K562 (cell line): ENCODE measurements around the gene MMP17. TPM values are rescaled to one million over a fixed set of nuclear protein-coding genes. Genes with fewer than 3 reads are reported as not detected.

Source experiments
- ARID2 ChIP-seq: fragments of 450-650 bp; IDR thresholded peaks from 2 replicates; pipeline ENCODE4 v1.6.1; 2017; ENCODE audit warnings: antibody characterized with exemption, mild to moderate bottlenecking
- ARNT ChIP-seq, 2 experiments: fragments of 450-650 bp; IDR thresholded peaks; 2 replicates each; pipeline ENCODE4 v1.6.1; 2016; ENCODE audit warnings: mild to moderate bottlenecking in 1 of 2
- BHLHE40 ChIP-seq: IDR thresholded peaks from 2 replicates; pipeline ENCODE4 v1.6.1; 2011; ENCODE audit warnings: low read length, improper control_type of control experiment
- E2F6 ChIP-seq, 2 experiments: IDR thresholded peaks; 2 replicates each; pipeline ENCODE4 v1.6.1; 2011; ENCODE audit warnings: borderline replicate concordance in 1 of 2, control low read depth in 1 of 2, low read depth in 1 of 2, low read length in 1 of 2, mild to moderate bottlenecking in 1 of 2, mixed read lengths in 1 of 2, moderate library complexity in 1 of 2; ENCODE audit not compliant: insufficient read depth in 1 of 2, insufficient read length in 1 of 2, poor library complexity in 1 of 2, severe bottlenecking in 1 of 2; ENCODE audit errors: extremely low read depth in 1 of 2
- EP400 ChIP-seq: fragments of 450-650 bp; IDR thresholded peaks from 2 replicates; pipeline ENCODE4 v1.6.1; 2017; ENCODE audit warnings: antibody characterized with exemption, mild to moderate bottlenecking, moderate library complexity
- FOXP1 ChIP-seq: sonication (generic); formaldehyde crosslinking; IDR thresholded peaks from 2 replicates; pipeline ENCODE4 v1.8.0; 2022; ENCODE audit warnings: mild to moderate bottlenecking, missing genetic modification reagents
- KDM1A ChIP-seq, 2 experiments: fragments of 450-650 bp; IDR thresholded peaks; 2 replicates each; pipeline ENCODE4 v1.6.1; 2016; ENCODE audit warnings: mild to moderate bottlenecking in 2 of 2
- MAFF ChIP-seq: IDR thresholded peaks from 2 replicates; pipeline ENCODE4 v1.6.1; 2012; ENCODE audit warnings: low read length, improper control_type of control experiment
- MTA3 ChIP-seq: fragments of 450-650 bp; formaldehyde crosslinking; IDR thresholded peaks from 2 replicates; pipeline ENCODE4 v1.6.1; 2017; ENCODE audit warnings: mild to moderate bottlenecking, borderline replicate concordance
- MYNN ChIP-seq, 2 experiments: sonication (generic); formaldehyde crosslinking in 1 of 2; IDR thresholded peaks; 2 replicates each; pipeline versions ENCODE4 v1.5.0 to v1.6.1; 2016 to 2020; ENCODE audit warnings: antibody characterized with exemption in 1 of 2, missing genetic modification reagents in 1 of 2
- PHB ChIP-seq: fragments of 250-450 bp; sonication (Bioruptor Pico); IDR thresholded peaks from 2 replicates; pipeline ENCODE4 v1.5.0; 2021
- PHF8 ChIP-seq: fragments of 200-600 bp; sonication (generic); IDR thresholded peaks from 2 replicates; pipeline ENCODE4 v1.6.1; 2012; ENCODE audit warnings: mixed run types, mild to moderate bottlenecking, inconsistent platforms, low read length, moderate library complexity, borderline replicate concordance
- POLR3G ChIP-seq: IDR thresholded peaks from 2 replicates; pipeline ENCODE4 v1.6.1; 2011; ENCODE audit not compliant: insufficient read length, insufficient replicate concordance; ENCODE audit errors: extremely low read depth
- RAD51 ChIP-seq: fragments of 450-650 bp; IDR thresholded peaks from 2 replicates; pipeline ENCODE4 v1.7.1; 2016; ENCODE audit warnings: low read depth, mild to moderate bottlenecking, borderline replicate concordance
- RBM17 ChIP-seq: fragments of 200-400 bp; formaldehyde crosslinking; IDR thresholded peaks from 2 replicates; pipeline ENCODE4 v1.6.1; 2017; ENCODE audit warnings: low read depth, mild to moderate bottlenecking, low read length, borderline replicate concordance
- RCOR1 ChIP-seq, 2 experiments: IDR thresholded peaks; 2 replicates each; pipeline ENCODE4 v1.6.1; 2012; ENCODE audit warnings: low read depth in 2 of 2, low read length in 2 of 2, borderline replicate concordance in 1 of 2, improper control_type of control experiment in 1 of 2
- SMARCC2 ChIP-seq: fragments of 450-650 bp; IDR thresholded peaks from 2 replicates; pipeline ENCODE4 v1.6.1; 2017; ENCODE audit warnings: antibody characterized with exemption, moderate library complexity, mild to moderate bottlenecking, low read depth
- SP1 ChIP-seq: sonication (generic); formaldehyde crosslinking; IDR thresholded peaks from 2 replicates; pipeline ENCODE4 v1.8.1; 2022; ENCODE audit warnings: mild to moderate bottlenecking, missing genetic modification reagents
- ZBTB1 ChIP-seq: sonication (generic); formaldehyde crosslinking; IDR thresholded peaks from 2 replicates; pipeline ENCODE4 v1.8.1; 2023; ENCODE audit warnings: missing genetic modification reagents, low read depth, mild to moderate bottlenecking, borderline replicate concordance
- ZNF395 ChIP-seq: fragments of 200-800 bp; sonication (Bioruptor generic); IDR thresholded peaks from 2 replicates; pipeline ENCODE4 v1.6.1; 2017; ENCODE audit warnings: missing genetic modification characterization, missing compliant biosample characterization
- polyA plus RNA-seq, 8 experiments: library from polyadenylated mRNA; depleted of rRNA in 4 of 8; stranded (reverse) in 5 of 8; unstranded in 3 of 8; fragments of >200 nt; fragmentation: Nextera tagmentation in 2 of 8; fragmentation: Illumina TruSeq in 1 of 8; extraction: Ambion mirVana in 2 of 8; extraction: Trizol in 1 of 8; gene quantifications; 2 replicates each; pipeline versions ENCODE4 v1.2.1 to v1.2.3, GENCODE V29; 2011 to 2014; ENCODE audit warnings: inconsistent platforms in 1 of 8, missing spikeins in 1 of 8
- total RNA-seq, 7 experiments: library from RNA; depleted of rRNA in 6 of 7; stranded (reverse); fragments of >200 nt in 6 of 7; fragmentation: Illumina TruSeq in 2 of 7; extraction: Trizol in 2 of 7; gene quantifications; 2 replicates each; pipeline versions ENCODE4 v1.2.1 to v1.2.3, GENCODE V29; 2011 to 2021; ENCODE audit warnings: low replicate concordance in 1 of 7
- TF ChIP-seq, protein P1 (sequence below): sonication (generic); formaldehyde crosslinking; IDR thresholded peaks from 2 replicates; pipeline ENCODE4 v1.8.1; 2023; ENCODE audit warnings: mild to moderate bottlenecking, missing genetic modification reagents
- TF ChIP-seq, protein P2 (sequence below): fragments of 450-650 bp; IDR thresholded peaks from 2 replicates; pipeline ENCODE4 v1.6.1; 2016

The MMP17 gene
- total and polyA plus RNA-seq, 9 of the 15 experiments (the other 6 are each of a cell fraction or from before 2014, with no cell fraction given): 1.1 to 21.2 (median 17.1) TPM; not detected in 2

GRCh38 chr12:131896080-131896810 lies 68.1 kb downstream of the MMP17 start (continued):
- TF ChIP-seq SP1 (CRISPR knock-in tag): peak; percentile 75
- TF ChIP-seq, protein P1, sequence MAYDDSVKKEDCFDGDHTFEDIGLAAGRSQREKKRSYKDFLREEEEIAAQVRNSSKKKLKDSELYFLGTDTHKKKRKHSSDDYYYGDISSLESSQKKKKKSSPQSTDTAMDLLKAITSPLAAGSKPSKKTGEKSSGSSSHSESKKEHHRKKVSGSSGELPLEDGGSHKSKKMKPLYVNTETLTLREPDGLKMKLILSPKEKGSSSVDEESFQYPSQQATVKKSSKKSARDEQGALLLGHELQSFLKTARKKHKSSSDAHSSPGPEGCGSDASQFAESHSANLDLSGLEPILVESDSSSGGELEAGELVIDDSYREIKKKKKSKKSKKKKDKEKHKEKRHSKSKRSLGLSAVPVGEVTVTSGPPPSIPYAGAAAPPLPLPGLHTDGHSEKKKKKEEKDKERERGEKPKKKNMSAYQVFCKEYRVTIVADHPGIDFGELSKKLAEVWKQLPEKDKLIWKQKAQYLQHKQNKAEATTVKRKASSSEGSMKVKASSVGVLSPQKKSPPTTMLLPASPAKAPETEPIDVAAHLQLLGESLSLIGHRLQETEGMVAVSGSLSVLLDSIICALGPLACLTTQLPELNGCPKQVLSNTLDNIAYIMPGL (CRISPR knock-in tag): no peak; the same call in 1 of the 2 replicates
- no peak for TF ChIP-seq RBM17
- TF ChIP-seq MYNN (IDR thresholded peaks at IDR 0.05): peak; percentile 47; the same call in 1 of the 2 replicates
- no peak for TF ChIP-seq MYNN (CRISPR knock-in tag; IDR thresholded peaks at IDR 0.05)
- 0 out of 2 replicates have a peak, but pooled peaks have one; percentile 21 for TF ChIP-seq ZBTB1 (CRISPR knock-in tag)
- TF ChIP-seq EP400: peak; percentile 81
- TF ChIP-seq PHB (CRISPR knock-in tag): no peak
- no peak for TF ChIP-seq POLR3G
- peak; percentile 79; the same call in 1 of the 2 replicates for TF ChIP-seq MAFF
- TF ChIP-seq SMARCC2: no peak; the same call in 1 of the 2 replicates
- no peak for TF ChIP-seq RAD51
- TF ChIP-seq RCOR1 (IDR thresholded peaks at IDR 0.05; ENCODE audit: borderline replicate concordance in 1 of 2, low read depth in 2 of 2, low read length in 2 of 2): peak in 1 of 2 experiments; percentile 37; a peak in 1 of 4 replicates
- TF ChIP-seq E2F6 (IDR thresholded peaks at IDR 0.05; ENCODE audit: borderline replicate concordance in 1 of 2, extremely low read depth in 1 of 2, insufficient read depth in 1 of 2, insufficient read length in 1 of 2, low read depth in 1 of 2, low read length in 1 of 2, poor library complexity in 1 of 2, severe bottlenecking in 1 of 2): peak in 1 of 2 experiments; percentile 50
- TF ChIP-seq ZNF395 (CRISPR knock-in tag): peak; percentile 82
- TF ChIP-seq, protein P2, sequence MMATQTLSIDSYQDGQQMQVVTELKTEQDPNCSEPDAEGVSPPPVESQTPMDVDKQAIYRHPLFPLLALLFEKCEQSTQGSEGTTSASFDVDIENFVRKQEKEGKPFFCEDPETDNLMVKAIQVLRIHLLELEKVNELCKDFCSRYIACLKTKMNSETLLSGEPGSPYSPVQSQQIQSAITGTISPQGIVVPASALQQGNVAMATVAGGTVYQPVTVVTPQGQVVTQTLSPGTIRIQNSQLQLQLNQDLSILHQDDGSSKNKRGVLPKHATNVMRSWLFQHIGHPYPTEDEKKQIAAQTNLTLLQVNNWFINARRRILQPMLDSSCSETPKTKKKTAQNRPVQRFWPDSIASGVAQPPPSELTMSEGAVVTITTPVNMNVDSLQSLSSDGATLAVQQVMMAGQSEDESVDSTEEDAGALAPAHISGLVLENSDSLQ: peak; percentile 16; the same call in 1 of the 2 replicates
- TF ChIP-seq KDM1A (IDR thresholded peaks at IDR 0.05): no peak
- TF ChIP-seq BHLHE40: no peak
- TF ChIP-seq FOXP1 (CRISPR knock-in tag): peak; percentile 50; the same call in 1 of the 2 replicates
- no peak for TF ChIP-seq ARID2
- TF ChIP-seq PHF8: peak; percentile 74; the same call in 1 of the 2 replicates
- peak; percentile 79 for TF ChIP-seq MTA3
- TF ChIP-seq ARNT (IDR thresholded peaks at IDR 0.05): no peak
